Stimulated activated CD8-positive, alpha-beta memory T cell treated with anti-CD3 and anti-CD28 coated beads, Interleukin-4, amount 100 ng/mL, for 24 hours (primary cell): ENCODE results near the gene CIT.
"Not testable (repeated sequence)": the region's sequence is repeated elsewhere in the genome, so short reads cannot be mapped to it uniquely, and the experiment has no call there.

Experiments used
- DNase-seq: peaks from one replicate; pipeline ENCODE4 v3.0.0-alpha.2; 2020; ENCODE audit warnings: low read depth

CIT gene

GRCh38 chr12:119672194-119672593, 204.9 kb downstream of the CIT start:
- no peak for DNase-seq

- no peak for DNase-seq
Measured at GRCh38 chr12:119671070-119671469, 206.1 kb downstream of the CIT start.

GRCh38 chr12:119669744-119670472, 207.2 kb downstream of the CIT start:
- DNase-seq: no peak

- no peak for DNase-seq
Measured at GRCh38 chr12:119668324-119668841, 208.7 kb downstream of the CIT start.

GRCh38 chr12:119667577-119668323, 209.4 kb downstream of the CIT start, which contains the start of gene PRKAB1:
Gene PRKAB1, plus strand, starts transcription at chr12:119668133. Its CDS starts 112 bp downstream, at chr12:119668245.
- DNase-seq: peak; percentile 92

- no peak for DNase-seq
Measured at GRCh38 chr12:119666900-119667576, 210.1 kb downstream of the CIT start.

GRCh38 chr12:119666226-119666795, 210.8 kb downstream of the CIT start:
- no peak for DNase-seq

GRCh38 chr12:119665164-119665929, 211.8 kb downstream of the CIT start:
- DNase-seq: no peak

- DNase-seq: no peak
Measured at GRCh38 chr12:119664642-119665041, 212.5 kb downstream of the CIT start.

GRCh38 chr12:119661882-119662281, 215.2 kb downstream of the CIT start:
- DNase-seq: no peak

- DNase-seq: no peak
Measured at GRCh38 chr12:119660076-119660475, 217.0 kb downstream of the CIT start.

GRCh38 chr12:119659289-119659897, 217.7 kb downstream of the CIT start:
- DNase-seq: no peak

- not testable (repeated sequence) for DNase-seq
Measured at GRCh38 chr12:119658166-119658565, 219.0 kb downstream of the CIT start.

GRCh38 chr12:119657001-119657400, 220.1 kb downstream of the CIT start:
- not testable (repeated sequence) for DNase-seq

GRCh38 chr12:119652665-119653064, 224.5 kb downstream of the CIT start:
- no peak for DNase-seq

- no peak for DNase-seq
Measured at GRCh38 chr12:119649202-119649808, 227.8 kb downstream of the CIT start.

GRCh38 chr12:119645535-119646059, 231.5 kb downstream of the CIT start:
- no peak for DNase-seq

- no peak for DNase-seq
Measured at GRCh38 chr12:119644930-119645329, 232.2 kb downstream of the CIT start.

GRCh38 chr12:119642986-119643385, 234.1 kb downstream of the CIT start:
- no peak for DNase-seq
